GM18517 (cell line): ENCODE measurements around the gene LMO7.
A peak's percentile ranks its signal among the peaks of the same experiment; 100 is the strongest.

Source experiments
- ATAC-seq: cut with Tn5 transposase; IDR thresholded peaks from one replicate; pipeline ENCODE4 v1.9.1; 2021; ENCODE audit warnings: mild to moderate bottlenecking, moderate library complexity; ENCODE audit not compliant: unreplicated experiment

LMO7 gene

GRCh38 chr13:75831389-75831788, 195.3 kb downstream of the LMO7 start:
- no peak for ATAC-seq

- ATAC-seq: no peak
Measured at GRCh38 chr13:75832812-75833211, 196.7 kb downstream of the LMO7 start.

- ATAC-seq: no peak
Measured at GRCh38 chr13:75836441-75836840, 200.3 kb downstream of the LMO7 start.

DNA sequence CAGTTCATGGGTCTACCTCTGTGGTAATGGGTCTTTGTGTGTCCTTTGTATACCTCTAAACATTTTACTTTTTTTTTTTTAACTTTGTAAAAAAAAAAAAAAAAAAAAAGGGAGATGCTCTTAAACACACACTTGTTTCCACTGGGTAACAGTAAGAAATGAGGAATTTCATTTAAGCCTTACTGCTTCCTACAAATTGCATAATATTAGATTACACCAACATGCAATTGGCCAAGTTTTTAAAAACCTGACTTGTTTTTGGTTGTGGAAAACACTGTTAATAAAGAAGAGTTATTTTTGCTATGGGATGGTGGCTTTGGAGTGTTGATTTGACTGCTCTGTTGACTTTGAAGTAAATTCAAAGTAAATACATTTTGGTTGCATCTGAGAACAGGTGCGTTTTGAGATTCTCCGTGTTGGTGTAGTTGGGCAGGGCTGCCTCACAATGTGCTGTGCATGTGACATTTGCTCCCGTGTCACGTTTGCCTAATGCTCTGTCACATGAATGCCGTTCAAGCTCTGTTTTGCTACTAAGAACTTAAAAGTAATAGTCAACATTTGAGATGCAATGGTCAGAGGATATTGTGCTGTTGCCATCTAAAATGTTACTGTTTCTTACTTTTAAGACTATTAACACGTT, 202.4 kb downstream of the LMO7 start:
- ATAC-seq: no peak

GRCh38 chr13:75839406-75839805, 203.3 kb downstream of the LMO7 start:
- no peak for ATAC-seq

DNA sequence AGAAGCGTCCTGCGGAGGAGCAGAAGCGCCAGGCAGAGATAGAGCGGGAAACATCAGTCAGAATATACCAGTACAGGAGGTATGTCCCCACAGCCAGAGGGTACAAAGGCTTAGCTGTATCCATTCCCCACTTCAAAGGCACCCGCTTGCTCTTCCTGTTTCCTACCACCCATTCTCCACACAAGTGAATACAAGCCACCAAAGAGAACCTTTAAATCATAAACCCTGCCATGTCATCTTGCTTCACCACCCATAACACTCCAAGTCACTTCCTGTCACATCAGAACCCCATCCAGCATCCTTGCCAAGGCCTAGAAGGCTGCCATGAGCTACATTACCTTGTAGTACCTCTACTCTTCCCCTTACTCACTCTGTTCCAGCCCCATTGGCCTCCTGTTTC, 205.8 kb downstream of the LMO7 start:
- ATAC-seq: no peak

GRCh38 chr13:75843074-75843473, 206.9 kb downstream of the LMO7 start:
- ATAC-seq: no peak

- ATAC-seq: no peak
Measured at GRCh38 chr13:75843991-75844390, 207.9 kb downstream of the LMO7 start.

DNA sequence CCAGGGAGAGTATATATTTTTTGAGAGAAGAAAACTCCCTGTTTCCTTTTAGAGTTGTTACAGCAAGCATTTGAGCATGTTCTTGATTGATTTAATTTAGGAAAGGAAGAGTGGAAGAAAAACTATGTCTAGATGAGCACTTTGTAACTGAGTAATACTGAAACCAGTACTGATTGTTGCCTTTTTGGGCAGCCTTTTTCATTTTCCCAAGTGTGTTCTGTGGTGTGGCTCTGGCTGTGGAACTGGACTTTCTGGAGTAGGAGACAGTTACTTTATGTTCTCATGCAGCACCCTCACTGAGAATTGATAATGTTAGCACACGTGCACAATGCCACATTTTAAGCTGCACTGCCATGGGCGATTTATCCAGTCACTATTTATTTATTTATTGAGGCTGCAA, 211.5 kb downstream of the LMO7 start:
- no peak for ATAC-seq

DNA sequence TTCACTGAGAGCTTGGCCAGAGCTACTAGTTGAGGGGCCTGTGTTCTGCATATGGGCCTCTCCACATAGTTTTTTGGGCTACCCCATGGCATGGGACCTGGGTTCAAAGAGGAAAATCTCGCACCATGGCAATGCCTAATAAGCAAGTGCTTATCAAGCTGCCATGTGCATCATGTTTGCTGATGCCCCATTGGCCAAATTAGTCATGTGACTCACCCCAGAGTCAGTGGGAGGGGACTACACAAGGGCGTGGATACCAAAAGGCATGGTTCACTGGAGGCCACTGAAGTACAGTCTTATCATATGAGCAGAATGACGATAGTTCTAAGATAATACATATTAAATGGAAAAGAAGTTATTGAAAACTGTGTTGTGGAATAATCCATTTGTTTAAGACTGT, 214.8 kb downstream of the LMO7 start:
- ATAC-seq: no peak

GRCh38 chr13:75855216-75855615, 219.1 kb downstream of the LMO7 start:
- ATAC-seq: no peak

GRCh38 chr13:75855847-75856246, 219.7 kb downstream of the LMO7 start:
- no peak for ATAC-seq

DNA sequence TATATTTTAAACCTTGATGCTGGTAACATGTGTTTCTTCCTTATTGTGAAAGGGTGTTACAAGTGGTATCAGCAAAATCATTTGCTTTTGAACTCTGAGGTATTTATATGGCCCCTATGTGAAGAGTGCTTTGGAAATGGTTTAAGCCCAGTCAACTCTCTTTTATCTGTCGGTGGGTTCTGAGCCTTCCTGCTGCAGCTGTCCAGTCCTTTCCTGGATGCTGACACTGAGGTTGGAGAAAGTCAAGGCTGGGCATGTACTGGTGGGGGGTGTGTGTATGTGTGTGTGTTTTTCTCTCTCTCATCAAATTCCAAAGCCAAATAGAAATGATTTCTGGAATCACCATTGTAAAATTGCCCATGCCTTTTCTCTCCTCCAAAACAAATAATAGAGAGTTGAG, 221.2 kb downstream of the LMO7 start:
- no peak for ATAC-seq

GRCh38 chr13:75860935-75861334, 224.8 kb downstream of the LMO7 start:
- no peak for ATAC-seq

- no peak for ATAC-seq
Measured at GRCh38 chr13:75861786-75862185, 225.7 kb downstream of the LMO7 start.

DNA sequence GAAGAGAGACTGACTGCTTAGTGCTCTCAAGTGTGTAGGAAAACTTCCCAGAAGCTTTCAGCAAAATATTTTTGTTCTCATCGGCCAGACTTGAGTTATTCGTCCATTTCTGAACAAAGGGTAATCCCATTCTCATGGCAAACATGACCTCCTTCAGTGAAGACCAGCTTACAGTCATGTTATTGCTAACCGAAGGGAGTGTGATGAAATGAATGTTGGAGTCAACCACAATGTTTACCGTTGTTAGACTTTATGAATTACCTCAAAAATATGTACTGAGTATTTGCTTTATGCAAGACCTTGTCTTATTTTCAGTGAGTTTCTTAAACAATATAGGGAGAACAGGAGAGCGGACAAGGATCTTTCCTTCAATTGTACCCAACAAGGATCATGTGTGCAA, 228.6 kb downstream of the LMO7 start:
- ATAC-seq: no peak

DNA sequence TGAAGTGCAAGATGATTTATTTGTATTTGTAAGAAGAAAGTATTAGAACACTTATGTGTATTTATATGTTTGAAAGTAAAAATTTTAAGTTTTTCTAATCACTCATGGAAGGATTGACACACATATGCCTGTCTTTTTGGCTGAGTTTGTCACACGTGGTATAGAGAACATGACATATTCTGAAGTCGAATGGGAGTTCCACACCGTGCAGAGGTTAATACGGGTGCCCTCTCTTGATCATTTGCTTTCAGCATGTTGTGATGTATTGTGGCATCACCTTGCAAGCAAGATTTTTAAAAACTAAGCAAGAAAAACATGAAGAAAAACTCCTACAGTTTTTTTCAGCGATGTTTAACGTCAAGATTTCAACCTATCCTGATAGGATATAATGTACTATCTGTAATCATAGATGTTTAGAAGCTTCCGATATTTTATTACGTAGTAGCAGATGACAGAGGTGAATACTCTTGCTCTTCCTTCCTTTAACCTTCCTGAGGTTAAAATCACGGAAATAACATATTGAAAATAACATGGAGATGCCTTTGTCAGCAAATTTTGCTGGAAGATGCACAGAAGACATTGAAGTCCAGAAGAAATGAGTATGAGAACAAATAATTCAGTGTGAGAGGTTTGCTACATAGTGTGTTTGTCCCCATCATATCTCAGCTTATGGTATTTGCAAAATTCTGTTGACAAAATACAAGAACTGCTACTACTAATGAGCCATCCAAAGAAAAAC, 231.4 kb downstream of the LMO7 start:
- ATAC-seq: no peak

DNA sequence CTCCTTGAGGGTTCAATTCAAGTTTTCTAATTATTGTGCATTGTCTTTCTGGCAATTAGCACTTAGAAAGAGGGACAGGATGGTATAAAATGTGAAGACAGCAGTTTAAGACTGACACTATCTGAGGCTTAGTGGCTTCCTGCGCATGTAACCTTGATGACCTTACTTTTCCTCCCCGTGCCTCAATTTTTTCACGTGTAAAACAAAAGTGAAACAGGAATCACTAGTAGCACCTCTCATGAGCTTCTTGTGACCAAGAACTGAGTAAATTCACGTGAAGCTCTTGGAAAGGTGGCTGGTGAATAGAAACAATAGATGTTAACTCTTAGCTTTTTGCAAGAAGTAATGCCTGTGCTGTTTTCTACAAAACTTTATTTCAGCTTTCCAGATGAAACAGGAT, 233.9 kb downstream of the LMO7 start:
- ATAC-seq: peak; percentile 17

GRCh38 chr13:75870397-75870903, 234.3 kb downstream of the LMO7 start:
- ATAC-seq: peak; percentile 51

GRCh38 chr13:75871059-75871458, 234.9 kb downstream of the LMO7 start:
- no peak for ATAC-seq

- no peak for ATAC-seq
Measured at GRCh38 chr13:75872980-75873379, 236.8 kb downstream of the LMO7 start.

GRCh38 chr13:75873494-75873893, 237.4 kb downstream of the LMO7 start:
- ATAC-seq: no peak

- no peak for ATAC-seq
Measured at GRCh38 chr13:75875450-75875849, 239.3 kb downstream of the LMO7 start.
